Gastrocnemius medialis (tissue), 4 donors: ENCODE measurements around the gene HLTF. TPM values are rescaled to one million over a fixed set of nuclear protein-coding genes. Genes with fewer than 3 reads are reported as not detected.

ENCODE experiments used
- ATAC-seq, 2 donors: fragments of 150-250 bp; one replicate each; pipeline ENCODE4 v1.9.1; 2016
- DNase-seq, 2 donors: peaks; one replicate each; pipeline ENCODE4 v3.0.0-alpha.2; 2019
- H3K27ac ChIP-seq, 4 donors: fragments of 200-600 bp; sonication (generic); 1 replicate in 1 of 4; 2 replicates in 3 of 4; pipeline ENCODE4 v1.5.1; 2016 to 2018; ENCODE audit warnings: mild to moderate bottlenecking in 2 of 4, moderate library complexity in 1 of 4
- H3K27me3 ChIP-seq, 3 donors: fragments of 200-600 bp; sonication (generic) in 2 of 3; 1 replicate in 1 of 3; 2 replicates in 2 of 3; pipeline versions ENCODE4 v1.5.1 to v1.6.0; 2016 to 2019; ENCODE audit warnings: mild to moderate bottlenecking in 1 of 3, moderate library complexity in 1 of 3
- H3K36me3 ChIP-seq, 2 donors: fragments of 200-600 bp; sonication (generic) in 1 of 2; one replicate each; pipeline ENCODE4 v1.5.1; 2017 to 2018
- H3K4me1 ChIP-seq, 2 donors: fragments of 200-600 bp; sonication (generic) in 1 of 2; one replicate each; pipeline ENCODE4 v1.5.1; 2016 to 2017; ENCODE audit warnings: mild to moderate bottlenecking in 2 of 2
- H3K4me3 ChIP-seq, 4 donors: fragments of 200-600 bp; sonication (generic) in 3 of 4; 1 replicate in 1 of 4; 2 replicates in 3 of 4; pipeline ENCODE4 v1.5.1; 2016 to 2019; ENCODE audit warnings: mild to moderate bottlenecking in 2 of 4
- H3K9me3 ChIP-seq, 3 donors: fragments of 200-600 bp; sonication (generic) in 2 of 3; 1 replicate in 1 of 3; 2 replicates in 2 of 3; pipeline ENCODE4 v1.5.1; 2016 to 2019
- POLR2A ChIP-seq, 2 donors: fragments of 450-650 bp; IDR thresholded peaks; one replicate each; pipeline ENCODE4 v1.6.1; 2017; ENCODE audit warnings: antibody characterized with exemption in 2 of 2, mild to moderate bottlenecking in 2 of 2, moderate library complexity in 2 of 2
- in situ Hi-C, 4 donors: fragments of 200-750 bp; cut with MboI; loops; one replicate each; pipeline versions ENCODE4 v1.15.0 to v1.8.0; 2017; ENCODE audit warnings: low sequenced_read_pairs in 4 of 4
- intact Hi-C: fragments of 100-400 bp; cut with DNase I; formaldehyde crosslinking; loops from one replicate; pipeline ENCODE4 v1.15.1; 2023; ENCODE audit warnings: low total_unique reads
- total RNA-seq, 4 donors: library from RNA; depleted of rRNA; stranded (reverse); fragments of >200 nt; gene quantifications; one replicate each; pipeline versions ENCODE4 v1.1.0 to v1.2.3, GENCODE V29; 2016
- TF ChIP-seq, protein P1 (sequence below), 5 experiments: fragments of 450-650 bp in 3 of 5; fragments of 200-600 bp in 2 of 5; sonication (generic) in 2 of 5; IDR thresholded peaks in 4 of 5; conservative IDR thresholded peaks in 1 of 5; 1 replicate in 4 of 5; 2 replicates in 1 of 5; pipeline ENCODE4 v1.5.1; 2016 to 2019; ENCODE audit warnings: antibody characterized with exemption in 5 of 5, mild to moderate bottlenecking in 3 of 5, moderate library complexity in 3 of 5

Gene HLTF
- total RNA-seq, 4 donors from 2014 or later, result 2.8 to 11.0 (median 5.9) TPM

DNA sequence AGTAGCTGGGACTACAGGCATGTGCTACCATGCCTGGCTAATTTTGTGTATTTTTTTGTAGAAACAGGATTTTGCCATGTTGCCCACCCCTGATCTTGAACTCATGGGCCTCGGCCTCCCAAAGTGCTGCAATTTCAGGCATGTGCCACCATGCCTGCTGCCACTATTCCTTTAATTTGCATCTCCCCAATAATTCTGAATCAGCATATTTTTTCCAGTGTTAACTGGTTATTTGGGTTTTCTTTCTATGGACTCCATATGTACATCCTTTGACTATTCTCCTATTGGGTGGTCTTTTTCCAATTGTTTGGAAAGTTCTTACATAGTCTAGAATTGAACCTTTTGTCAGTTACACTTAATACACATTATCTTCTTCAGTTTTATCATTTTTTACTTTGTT is 28.1 kb downstream of the HLTF start:
- in situ Hi-C loops, result no loop called here
- DNase-seq (no peak), ATAC-seq (no peak)
- intact Hi-C loops, result no loop called here
- peaks cover 0 to 13% of the 10 kb centered on the region in 2 donors for H3K36me3 ChIP-seq
- H3K27me3 ChIP-seq, result no peaks in the 10 kb centered on the region
- no peaks in the 10 kb centered on the region for H3K9me3 ChIP-seq
- no peaks in the 10 kb centered on the region for H3K4me1 ChIP-seq
- no peak overlapping the region for H3K27ac ChIP-seq
- TF ChIP-seq, protein P1, sequence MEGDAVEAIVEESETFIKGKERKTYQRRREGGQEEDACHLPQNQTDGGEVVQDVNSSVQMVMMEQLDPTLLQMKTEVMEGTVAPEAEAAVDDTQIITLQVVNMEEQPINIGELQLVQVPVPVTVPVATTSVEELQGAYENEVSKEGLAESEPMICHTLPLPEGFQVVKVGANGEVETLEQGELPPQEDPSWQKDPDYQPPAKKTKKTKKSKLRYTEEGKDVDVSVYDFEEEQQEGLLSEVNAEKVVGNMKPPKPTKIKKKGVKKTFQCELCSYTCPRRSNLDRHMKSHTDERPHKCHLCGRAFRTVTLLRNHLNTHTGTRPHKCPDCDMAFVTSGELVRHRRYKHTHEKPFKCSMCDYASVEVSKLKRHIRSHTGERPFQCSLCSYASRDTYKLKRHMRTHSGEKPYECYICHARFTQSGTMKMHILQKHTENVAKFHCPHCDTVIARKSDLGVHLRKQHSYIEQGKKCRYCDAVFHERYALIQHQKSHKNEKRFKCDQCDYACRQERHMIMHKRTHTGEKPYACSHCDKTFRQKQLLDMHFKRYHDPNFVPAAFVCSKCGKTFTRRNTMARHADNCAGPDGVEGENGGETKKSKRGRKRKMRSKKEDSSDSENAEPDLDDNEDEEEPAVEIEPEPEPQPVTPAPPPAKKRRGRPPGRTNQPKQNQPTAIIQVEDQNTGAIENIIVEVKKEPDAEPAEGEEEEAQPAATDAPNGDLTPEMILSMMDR (IDR thresholded peaks at IDR 0.05 in 4 of 5, conservative IDR thresholded peaks at IDR 0.05 in 1 of 5), result no peak
- TF ChIP-seq POLR2A (IDR thresholded peaks at IDR 0.05), result no peak
- H3K4me3 ChIP-seq, result no peak overlapping the region

DNA sequence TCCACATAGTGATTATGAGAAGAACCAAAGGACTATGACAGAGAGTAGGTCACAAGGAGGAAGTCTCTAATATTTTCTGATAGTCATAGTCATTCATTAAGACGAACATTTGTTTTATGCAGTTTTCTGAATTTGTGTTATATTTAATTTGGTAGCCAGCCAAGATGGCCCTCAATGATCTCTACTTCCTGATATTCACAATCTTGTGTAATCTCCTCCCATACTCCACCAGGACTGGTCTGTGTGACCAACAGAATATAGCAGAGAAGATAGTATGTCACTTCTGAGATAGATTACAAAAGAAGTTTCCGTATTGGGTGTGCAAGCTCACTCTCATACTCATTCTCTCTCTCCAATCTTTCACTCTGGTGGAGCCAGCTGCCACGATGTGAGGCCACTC is 30.8 kb downstream of the HLTF start:
- Histone ChIP-seq H3K4me3 (no peak overlapping the region), H3K4me1 (no peaks in the 10 kb centered on the region), H3K36me3 (peaks cover 0 to 13% of the 10 kb centered on the region in 2 donors), H3K9me3 (no peaks in the 10 kb centered on the region), H3K27ac (no peak overlapping the region), H3K27me3 (no peaks in the 10 kb centered on the region)
- no peak for TF ChIP-seq POLR2A (IDR thresholded peaks at IDR 0.05)
- TF ChIP-seq, protein P1 (IDR thresholded peaks at IDR 0.05 in 4 of 5, conservative IDR thresholded peaks at IDR 0.05 in 1 of 5), result no peak
- DNase-seq (no peak), ATAC-seq (no peak)
- in situ Hi-C loops, result no loop called here
- intact Hi-C loops, result no loop called here

DNA sequence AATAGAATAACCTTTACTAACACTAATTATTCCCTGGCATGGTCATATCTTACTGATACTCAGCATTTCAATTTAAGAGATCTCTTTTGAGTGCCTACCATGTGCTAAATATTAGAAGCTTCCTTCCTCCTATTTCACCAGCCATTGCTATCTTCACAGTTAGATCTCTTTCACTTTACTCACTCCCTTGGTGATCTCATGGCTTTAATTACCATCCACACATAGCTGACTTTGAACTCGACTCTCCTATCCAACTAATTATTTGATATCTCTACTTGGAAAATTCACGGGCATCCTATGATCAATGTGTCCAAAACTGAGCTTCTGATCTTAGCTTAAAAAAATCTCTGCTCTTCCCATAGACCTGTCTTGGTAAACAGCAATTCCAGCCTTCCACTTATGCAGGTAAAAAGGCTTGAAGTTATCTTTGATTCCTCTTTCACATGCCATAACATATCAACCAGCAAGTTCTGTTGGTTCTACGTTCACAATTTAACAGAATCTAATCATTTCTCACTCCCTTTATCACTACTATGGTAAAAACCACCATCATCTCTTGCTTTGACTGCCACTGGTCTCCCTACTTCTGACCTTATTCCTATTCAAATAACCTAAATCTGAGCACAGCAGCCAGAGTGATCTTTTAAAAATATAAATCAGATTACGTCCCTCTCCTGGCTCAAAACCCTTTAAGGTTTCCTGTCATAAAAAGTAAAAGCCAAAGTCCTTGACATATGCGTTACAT is 41.8 kb downstream of the HLTF start:
- ATAC-seq (peak in 1 of 2 donors; percentile 18), DNase-seq (no peak)
- Histone ChIP-seq H3K27me3 (no peaks in the 10 kb centered on the region), H3K9me3 (no peaks in the 10 kb centered on the region), H3K36me3 (peaks cover 0 to 10% of the 10 kb centered on the region in 2 donors), H3K4me3 (no peak overlapping the region), H3K4me1 (no peaks in the 10 kb centered on the region), H3K27ac (no peak overlapping the region)
- intact Hi-C loops (no loop called here), in situ Hi-C loops (no loop called here)
- no peak for TF ChIP-seq POLR2A (IDR thresholded peaks at IDR 0.05)
- TF ChIP-seq, protein P1 (IDR thresholded peaks at IDR 0.05 in 4 of 5, conservative IDR thresholded peaks at IDR 0.05 in 1 of 5), result no peak

DNA sequence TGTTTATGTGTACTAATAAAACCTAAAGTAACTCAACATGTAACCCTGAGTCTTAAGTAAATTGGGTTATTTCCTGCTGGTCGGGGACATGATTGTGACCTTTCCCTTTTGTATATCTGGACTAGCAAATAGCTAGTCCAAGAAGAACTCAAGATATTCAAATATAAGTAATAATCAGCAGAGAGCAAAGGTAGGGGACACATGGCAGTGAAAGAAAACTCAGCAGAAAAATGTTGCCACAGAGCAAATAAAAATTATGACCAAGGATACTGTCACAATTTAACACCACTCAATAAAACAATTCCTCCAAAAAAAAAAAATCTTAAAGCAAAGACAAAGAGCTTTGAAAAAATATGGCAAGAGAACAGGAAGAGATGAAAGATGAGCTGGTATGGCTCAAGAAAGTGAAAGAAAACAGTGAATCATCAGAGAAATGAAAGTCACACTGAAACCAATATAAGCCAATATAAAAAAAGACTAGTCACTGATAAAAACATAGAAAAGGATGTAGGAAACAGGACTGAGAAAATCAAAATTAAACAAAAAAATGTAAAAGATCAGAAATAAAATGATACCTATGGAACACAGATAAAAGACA is 43.4 kb downstream of the HLTF start:
- in situ Hi-C loops, result no loop called here
- Histone ChIP-seq H3K4me1 (no peaks in the 10 kb centered on the region), H3K27me3 (no peaks in the 10 kb centered on the region), H3K4me3 (no peak overlapping the region), H3K36me3 (peaks cover 0 to 22% of the 10 kb centered on the region in 2 donors), H3K9me3 (no peaks in the 10 kb centered on the region), H3K27ac (no peak overlapping the region)
- ATAC-seq (no peak), DNase-seq (no peak)
- no peak for TF ChIP-seq POLR2A (IDR thresholded peaks at IDR 0.05)
- TF ChIP-seq, protein P1 (IDR thresholded peaks at IDR 0.05 in 4 of 5, conservative IDR thresholded peaks at IDR 0.05 in 1 of 5), result no peak
- intact Hi-C loops, result no loop called here
